Neural cell (in vitro differentiated cells): ENCODE measurements around the gene TRIM37. TPM values are rescaled to one million over a fixed set of nuclear protein-coding genes. Genes with fewer than 3 reads are reported as not detected.
"Not testable (repeated sequence)": the region's sequence is repeated elsewhere in the genome, so short reads cannot be mapped to it uniquely, and the experiment has no call there.

ENCODE experiments used
- H2AFZ ChIP-seq: fragments of 200-600, 300-800 bp; sonication (generic), shearing (Covaris generic); 2 replicates; pipeline ENCODE4 v1.6.0; 2014; ENCODE audit warnings: low read depth, mild to moderate bottlenecking, antibody characterized with exemption, low read length, moderate library complexity
- H3F3A ChIP-seq: fragments of 200-600 bp; shearing (Covaris generic); 2 replicates; pipeline ENCODE4 v1.6.1; 2016; ENCODE audit warnings: mild to moderate bottlenecking, moderate library complexity, mixed read lengths, antibody characterized with exemption, low read length; ENCODE audit not compliant: insufficient read depth, poor library complexity, severe bottlenecking
- H3K27ac ChIP-seq: fragments of 200-600, 300-800 bp; sonication (generic), shearing (Covaris generic); 2 replicates; pipeline ENCODE4 v1.5.1; 2014; ENCODE audit warnings: mild to moderate bottlenecking, low read length, moderate library complexity
- H3K27me3 ChIP-seq: fragments of 300-800, 200-600 bp; sonication (generic), shearing (Covaris generic); 2 replicates; pipeline ENCODE4 v1.6.0; 2014; ENCODE audit warnings: mild to moderate bottlenecking, low read depth, low read length, moderate library complexity; ENCODE audit not compliant: insufficient read depth
- H3K36me3 ChIP-seq: fragments of 300-800, 200-600 bp; sonication (generic), shearing (Covaris generic); 2 replicates; pipeline ENCODE4 v1.5.1; 2014; ENCODE audit warnings: mild to moderate bottlenecking, antibody characterized with exemption, low read length, moderate library complexity; ENCODE audit not compliant: insufficient read depth
- H3K4me2 ChIP-seq: fragments of 300-800, 200-600 bp; sonication (generic), shearing (Covaris generic); 2 replicates; pipeline ENCODE4 v1.6.0; 2014; ENCODE audit warnings: mild to moderate bottlenecking, low read length
- H3K4me3 ChIP-seq: fragments of 300-800, 200-600 bp; sonication (generic), shearing (Covaris generic); 2 replicates; pipeline ENCODE4 v1.5.1; 2014; ENCODE audit warnings: mild to moderate bottlenecking, low read length, moderate library complexity
- H3K79me2 ChIP-seq: fragments of 200-600 bp; shearing (Covaris generic); replicated peaks from 2 replicates; pipeline ENCODE4 v1.6.0; 2014; ENCODE audit warnings: mild to moderate bottlenecking, low read length, moderate library complexity; ENCODE audit not compliant: insufficient read depth
- H3K9ac ChIP-seq: fragments of 300-800, 200-600 bp; sonication (generic), shearing (Covaris generic); 2 replicates; pipeline ENCODE4 v1.6.1; 2016; ENCODE audit warnings: mild to moderate bottlenecking, low read length, mixed read lengths
- H3K9me2 ChIP-seq: fragments of 200-600 bp; shearing (Covaris generic); 2 replicates; pipeline ENCODE4 v1.6.1; 2016; ENCODE audit warnings: mild to moderate bottlenecking, low read length, mixed read lengths; ENCODE audit not compliant: insufficient read depth
- H3K9me3 ChIP-seq: fragments of 200-600, 300-800 bp; sonication (generic), shearing (Covaris generic); 2 replicates; pipeline ENCODE4 v1.6.1; 2016; ENCODE audit warnings: mild to moderate bottlenecking, mixed run types, low read length, moderate library complexity, mixed read lengths
- H4K20me1 ChIP-seq: fragments of 200-600 bp; shearing (Covaris generic); 2 replicates; pipeline ENCODE4 v1.6.1; 2016; ENCODE audit warnings: mild to moderate bottlenecking, mixed run types; ENCODE audit not compliant: insufficient read depth
- CTCF ChIP-seq: fragments of 450-650 bp; IDR thresholded peaks from 2 replicates; pipeline ENCODE4 v1.5.1; 2014; ENCODE audit warnings: antibody characterized with exemption, mild to moderate bottlenecking, moderate library complexity; ENCODE audit not compliant: poor library complexity, severe bottlenecking
- EP300 ChIP-seq: fragments of 450-650 bp; conservative IDR thresholded peaks from 2 replicates; pipeline ENCODE4 v1.6.1; 2014; ENCODE audit warnings: antibody characterized with exemption, mild to moderate bottlenecking, moderate library complexity; ENCODE audit not compliant: poor library complexity, severe bottlenecking
- EZH2 ChIP-seq: fragments of 200-600, 300-800 bp; shearing (Covaris generic), sonication (generic); IDR thresholded peaks from 2 replicates; pipeline ENCODE4 v1.6.1; 2014; ENCODE audit warnings: antibody characterized with exemption, low read length, borderline replicate concordance, mild to moderate bottlenecking; ENCODE audit not compliant: insufficient read depth, poor library complexity, severe bottlenecking
- MXI1 ChIP-seq: fragments of 450-650 bp; conservative IDR thresholded peaks from 2 replicates; pipeline ENCODE4 v1.6.1; 2014; ENCODE audit warnings: antibody characterized with exemption, mild to moderate bottlenecking; ENCODE audit not compliant: poor library complexity, severe bottlenecking
- POLR2AphosphoS5 ChIP-seq: IDR thresholded peaks from 2 replicates; pipeline ENCODE4 v1.6.1; 2012
- RAD21 ChIP-seq: fragments of 450-650 bp; conservative IDR thresholded peaks from 2 replicates; pipeline ENCODE4 v1.6.1; 2014; ENCODE audit warnings: antibody characterized with exemption, mild to moderate bottlenecking, moderate library complexity
- REST ChIP-seq: IDR thresholded peaks from 2 replicates; pipeline ENCODE4 v1.6.1; 2012; ENCODE audit warnings: borderline replicate concordance
- SMC3 ChIP-seq: fragments of 450-650 bp; conservative IDR thresholded peaks from 2 replicates; pipeline ENCODE4 v1.6.1; 2014; ENCODE audit warnings: antibody characterized with exemption, mild to moderate bottlenecking, moderate library complexity; ENCODE audit not compliant: poor library complexity
- TAF1 ChIP-seq: IDR thresholded peaks from 2 replicates; pipeline ENCODE4 v1.6.1; 2012; ENCODE audit warnings: low read depth
- polyA plus RNA-seq: library from polyadenylated mRNA; depleted of rRNA; stranded (reverse); fragments of >200 nt; gene quantifications from 2 replicates; pipeline ENCODE4 v1.2.3, GENCODE V29; 2014

The TRIM37 gene
- polyA plus RNA-seq, 1 donor from 2014 or later = 65.2 TPM

- no peaks in the 10 kb centered on the region for H3K27me3 ChIP-seq
- no peak overlapping the region for H2AFZ ChIP-seq
- no peaks in the 10 kb centered on the region for H3K9me3 ChIP-seq
- no peaks in the 10 kb centered on the region for H3F3A ChIP-seq
- no peaks in the 10 kb centered on the region for H3K9me2 ChIP-seq
- H3K27ac ChIP-seq = no peak overlapping the region
- no peak overlapping the region for H3K4me2 ChIP-seq
- TF ChIP-seq REST (no peak), POLR2AphosphoS5 (no peak), SMC3 (no peak), TAF1 (no peak), RAD21 (no peak), MXI1 (no peak), CTCF (no peak), EZH2 (no peak), EP300 (no peak)
- no peak overlapping the region for H3K9ac ChIP-seq
- H3K36me3 ChIP-seq = no peaks in the 10 kb centered on the region
- H3K4me3 ChIP-seq = no peak overlapping the region
- no peaks in the 10 kb centered on the region for H3K79me2 ChIP-seq
- no peaks in the 10 kb centered on the region for H4K20me1 ChIP-seq
Measured at GRCh38 chr17:58965221-58965620, 141.5 kb downstream of the TRIM37 start.

GRCh38 chr17:58960068-58960467 is 146.6 kb downstream of the TRIM37 start:
- no peaks in the 10 kb centered on the region for H3F3A ChIP-seq
- H3K36me3 ChIP-seq = no peaks in the 10 kb centered on the region
- TF ChIP-seq SMC3 (no peak), CTCF (no peak), EP300 (no peak), TAF1 (no peak), RAD21 (no peak), EZH2 (no peak), POLR2AphosphoS5 (no peak)
- no peaks in the 10 kb centered on the region for H3K9me2 ChIP-seq
- H3K9me3 ChIP-seq = no peaks in the 10 kb centered on the region
- no peak overlapping the region for H3K9ac ChIP-seq
- H2AFZ ChIP-seq = no peak overlapping the region
- H4K20me1 ChIP-seq = no peaks in the 10 kb centered on the region
- no peak overlapping the region for H3K4me3 ChIP-seq
- H3K79me2 ChIP-seq = no peaks in the 10 kb centered on the region
- no peak overlapping the region for H3K27ac ChIP-seq
- H3K27me3 ChIP-seq = no peaks in the 10 kb centered on the region
- H3K4me2 ChIP-seq = no peak overlapping the region

GRCh38 chr17:58957725-58958073 is 149.0 kb downstream of the TRIM37 start:
- not testable (repeated sequence) for H2AFZ ChIP-seq, H3K27me3 ChIP-seq, H4K20me1 ChIP-seq, H3K9ac ChIP-seq, H3K9me2 ChIP-seq, H3K27ac ChIP-seq, H3K36me3 ChIP-seq, H3K79me2 ChIP-seq, H3K9me3 ChIP-seq, H3K4me3 ChIP-seq, H3K4me2 ChIP-seq, H3F3A ChIP-seq
